ENCODE results near the gene ADAMTSL2.

Gene ADAMTSL2

GRCh38 chr9:133493845-133494540, 40.5 kb upstream of the ADAMTSL2 start:
- Histone ChIP-seq H3K27me3 (ENCODE audit: insufficient read depth, low read length) (no peaks in the 10 kb centered on the region), H3K36me3 (ENCODE audit: insufficient read depth, low read depth, low read length) (no peaks in the 10 kb centered on the region), H3K4me3 (ENCODE audit: low read length) (no peak overlapping the region), H3K27ac (ENCODE audit: low read length) (no peak overlapping the region), H3K9ac (ENCODE audit: low read depth, low read length) (no peak overlapping the region), H3K4me1 (ENCODE audit: insufficient read depth, low read length) (no peaks in the 10 kb centered on the region), H3K9me3 (ENCODE audit: insufficient read depth, low read depth, low read length) (no peaks in the 10 kb centered on the region)

GRCh38 chr9:133494636-133495326, 39.7 kb upstream of the ADAMTSL2 start:
- H3K9me3 ChIP-seq (ENCODE audit: insufficient read depth, low read depth, low read length) = no peaks in the 10 kb centered on the region
- no peaks in the 10 kb centered on the region for H3K27me3 ChIP-seq (ENCODE audit: insufficient read depth, low read length)
- no peaks in the 10 kb centered on the region for H3K36me3 ChIP-seq (ENCODE audit: insufficient read depth, low read depth, low read length)
- no peak overlapping the region for H3K9ac ChIP-seq (ENCODE audit: low read depth, low read length)
- H3K27ac ChIP-seq (ENCODE audit: low read length) = no peak overlapping the region
- no peak overlapping the region for H3K4me3 ChIP-seq (ENCODE audit: low read length)
- no peaks in the 10 kb centered on the region for H3K4me1 ChIP-seq (ENCODE audit: insufficient read depth, low read length)

- Histone ChIP-seq H3K9ac (ENCODE audit: low read depth, low read length) (no peak overlapping the region), H3K36me3 (ENCODE audit: insufficient read depth, low read depth, low read length) (no peaks in the 10 kb centered on the region), H3K27ac (ENCODE audit: low read length) (no peak overlapping the region), H3K27me3 (ENCODE audit: insufficient read depth, low read length) (no peaks in the 10 kb centered on the region), H3K9me3 (ENCODE audit: insufficient read depth, low read depth, low read length) (no peaks in the 10 kb centered on the region), H3K4me1 (ENCODE audit: insufficient read depth, low read length) (no peaks in the 10 kb centered on the region), H3K4me3 (ENCODE audit: low read length) (no peak overlapping the region)
Measured at GRCh38 chr9:133495327-133496293, 38.9 kb upstream of the ADAMTSL2 start.

GRCh38 chr9:133496861-133497842, 37.4 kb upstream of the ADAMTSL2 start:
- Histone ChIP-seq H3K9ac (ENCODE audit: low read depth, low read length) (no peak overlapping the region), H3K27me3 (ENCODE audit: insufficient read depth, low read length) (no peaks in the 10 kb centered on the region), H3K27ac (ENCODE audit: low read length) (no peak overlapping the region), H3K9me3 (ENCODE audit: insufficient read depth, low read depth, low read length) (peaks cover 8% of the 10 kb centered on the region; the same call in 1 of the 2 replicates), H3K4me1 (ENCODE audit: insufficient read depth, low read length) (no peaks in the 10 kb centered on the region), H3K4me3 (ENCODE audit: low read length) (no peak overlapping the region), H3K36me3 (ENCODE audit: insufficient read depth, low read depth, low read length) (no peaks in the 10 kb centered on the region)

GRCh38 chr9:133499132-133499891, 35.2 kb upstream of the ADAMTSL2 start:
- H3K36me3 ChIP-seq (ENCODE audit: insufficient read depth, low read depth, low read length) = no peaks in the 10 kb centered on the region
- no peak overlapping the region for H3K4me3 ChIP-seq (ENCODE audit: low read length)
- H3K27me3 ChIP-seq (ENCODE audit: insufficient read depth, low read length) = no peaks in the 10 kb centered on the region
- no peaks in the 10 kb centered on the region for H3K4me1 ChIP-seq (ENCODE audit: insufficient read depth, low read length)
- H3K9ac ChIP-seq (ENCODE audit: low read depth, low read length) = no peak overlapping the region
- H3K27ac ChIP-seq (ENCODE audit: low read length) = no peak overlapping the region
- peaks cover 12% of the 10 kb centered on the region; the same call in 1 of the 2 replicates for H3K9me3 ChIP-seq (ENCODE audit: insufficient read depth, low read depth, low read length)

- peaks cover 12% of the 10 kb centered on the region; the same call in 1 of the 2 replicates for H3K9me3 ChIP-seq (ENCODE audit: insufficient read depth, low read depth, low read length)
- H3K4me1 ChIP-seq (ENCODE audit: insufficient read depth, low read length) = no peaks in the 10 kb centered on the region
- H3K9ac ChIP-seq (ENCODE audit: low read depth, low read length) = no peak overlapping the region
- no peak overlapping the region for H3K4me3 ChIP-seq (ENCODE audit: low read length)
- H3K27me3 ChIP-seq (ENCODE audit: insufficient read depth, low read length) = no peaks in the 10 kb centered on the region
- no peaks in the 10 kb centered on the region for H3K36me3 ChIP-seq (ENCODE audit: insufficient read depth, low read depth, low read length)
- H3K27ac ChIP-seq (ENCODE audit: low read length) = no peak overlapping the region
Measured at GRCh38 chr9:133499892-133500270, 34.6 kb upstream of the ADAMTSL2 start.

GRCh38 chr9:133502112-133502511, 32.4 kb upstream of the ADAMTSL2 start:
- Histone ChIP-seq H3K9me3 (ENCODE audit: insufficient read depth, low read depth, low read length) (peaks cover 12% of the 10 kb centered on the region; the same call in 1 of the 2 replicates), H3K27ac (ENCODE audit: low read length) (no peak overlapping the region), H3K36me3 (ENCODE audit: insufficient read depth, low read depth, low read length) (no peaks in the 10 kb centered on the region), H3K4me3 (ENCODE audit: low read length) (no peak overlapping the region), H3K4me1 (ENCODE audit: insufficient read depth, low read length) (no peaks in the 10 kb centered on the region), H3K27me3 (ENCODE audit: insufficient read depth, low read length) (no peaks in the 10 kb centered on the region), H3K9ac (ENCODE audit: low read depth, low read length) (no peak overlapping the region)

GRCh38 chr9:133505186-133505830, 29.2 kb upstream of the ADAMTSL2 start:
- peaks cover 12% of the 10 kb centered on the region; the same call in 1 of the 2 replicates for H3K9me3 ChIP-seq (ENCODE audit: insufficient read depth, low read depth, low read length)
- no peaks in the 10 kb centered on the region for H3K36me3 ChIP-seq (ENCODE audit: insufficient read depth, low read depth, low read length)
- H3K9ac ChIP-seq (ENCODE audit: low read depth, low read length) = no peak overlapping the region
- peaks cover 11% of the 10 kb centered on the region; the same call in 1 of the 2 replicates for H3K4me1 ChIP-seq (ENCODE audit: insufficient read depth, low read length)
- H3K4me3 ChIP-seq (ENCODE audit: low read length) = no peak overlapping the region
- H3K27ac ChIP-seq (ENCODE audit: low read length) = no peak overlapping the region
- no peaks in the 10 kb centered on the region for H3K27me3 ChIP-seq (ENCODE audit: insufficient read depth, low read length)

- no peaks in the 10 kb centered on the region for H3K36me3 ChIP-seq (ENCODE audit: insufficient read depth, low read depth, low read length)
- peaks cover 11% of the 10 kb centered on the region; the same call in 1 of the 2 replicates for H3K4me1 ChIP-seq (ENCODE audit: insufficient read depth, low read length)
- H3K4me3 ChIP-seq (ENCODE audit: low read length) = no peak overlapping the region
- no peaks in the 10 kb centered on the region for H3K27me3 ChIP-seq (ENCODE audit: insufficient read depth, low read length)
- peaks cover 12% of the 10 kb centered on the region; the same call in 1 of the 2 replicates for H3K9me3 ChIP-seq (ENCODE audit: insufficient read depth, low read depth, low read length)
- H3K27ac ChIP-seq (ENCODE audit: low read length) = no peak overlapping the region
- no peak overlapping the region for H3K9ac ChIP-seq (ENCODE audit: low read depth, low read length)
Measured at GRCh38 chr9:133505901-133506652, 28.4 kb upstream of the ADAMTSL2 start.

Data from iPS-20b (cell line).